GM21717 (cell line): ENCODE measurements around the gene UBE2S.
"Not testable (repeated sequence)": the region's sequence is repeated elsewhere in the genome, so short reads cannot be mapped to it uniquely, and the experiment has no call there.

ENCODE experiments used
- ATAC-seq: cut with Tn5 transposase; IDR thresholded peaks from one replicate; pipeline ENCODE4 v1.9.1; 2021; ENCODE audit warnings: mild to moderate bottlenecking, moderate library complexity; ENCODE audit not compliant: unreplicated experiment

Gene UBE2S

DNA sequence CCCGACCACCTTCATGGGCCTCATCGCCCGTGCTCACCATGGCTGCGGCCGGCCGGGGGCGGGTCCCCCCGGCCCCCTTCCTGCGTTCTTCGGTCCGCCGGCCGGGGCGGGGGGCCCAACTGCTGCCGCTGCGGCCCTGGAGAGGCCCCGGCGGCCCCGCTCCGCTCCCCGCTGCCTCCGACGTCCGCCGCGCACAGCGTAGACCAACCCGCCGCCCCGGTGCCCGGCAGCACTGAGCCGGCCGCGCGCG, at the start of gene UBE2S:
UBE2S (minus strand) TSS at position 239 of the 250 bp plus-strand sequence; CDS start at position 40, 199 bp downstream.
- ATAC-seq = not testable (repeated sequence)

DNA sequence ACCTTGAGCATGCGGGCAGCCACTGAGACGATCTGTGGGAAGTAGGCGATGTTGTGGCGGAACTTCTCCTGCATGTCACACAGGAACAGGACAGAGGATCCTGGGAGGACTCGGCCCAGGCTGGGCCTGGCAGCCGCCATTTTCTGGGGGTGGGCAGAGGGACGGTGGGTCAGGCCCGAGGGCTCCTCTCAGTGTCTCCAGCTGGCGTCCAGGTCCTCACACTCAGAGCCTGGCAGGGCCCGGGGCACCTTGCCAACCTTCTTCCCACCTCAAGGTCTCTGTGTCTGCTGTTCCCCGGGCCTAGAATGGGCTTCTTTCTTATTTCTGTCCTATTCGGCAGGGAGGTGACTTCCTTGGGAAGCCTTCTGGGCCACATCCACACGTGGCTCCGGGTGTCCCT, 48.8 kb upstream of the UBE2S start:
- ATAC-seq = no peak

DNA sequence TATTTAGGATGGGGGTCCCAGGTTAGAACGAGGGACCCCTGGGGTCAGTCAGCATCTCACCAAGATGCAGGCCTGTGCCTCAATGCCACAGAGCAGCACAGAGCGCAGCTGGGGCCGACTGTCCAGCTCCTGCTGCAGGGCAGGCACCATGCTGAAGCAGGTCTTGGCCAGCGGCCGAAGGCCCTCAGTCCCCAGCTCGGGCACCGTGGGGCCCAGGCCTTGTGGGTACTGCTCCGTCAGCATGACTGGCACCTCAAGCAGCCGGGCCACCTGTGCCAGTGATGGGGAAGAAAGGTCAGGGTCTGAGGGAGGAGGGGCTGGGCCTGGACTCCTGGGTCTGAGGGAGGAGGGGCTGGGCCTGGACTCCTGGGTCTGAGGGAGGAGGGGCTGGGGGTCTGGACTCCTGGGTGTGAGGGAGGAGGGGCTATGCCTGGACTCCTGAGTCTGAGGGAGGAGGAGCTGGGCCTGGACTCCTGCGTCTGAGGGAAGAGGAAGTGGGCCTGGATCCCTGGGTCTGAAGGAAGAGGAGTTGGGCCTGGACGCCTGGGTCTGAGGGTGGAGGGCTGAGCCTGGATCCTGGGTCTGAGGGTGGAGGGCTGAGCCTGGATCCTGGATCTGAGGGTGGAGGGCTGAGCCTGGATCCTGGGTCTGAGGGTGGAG, 48.1 kb upstream of the UBE2S start:
- ATAC-seq = no peak

DNA sequence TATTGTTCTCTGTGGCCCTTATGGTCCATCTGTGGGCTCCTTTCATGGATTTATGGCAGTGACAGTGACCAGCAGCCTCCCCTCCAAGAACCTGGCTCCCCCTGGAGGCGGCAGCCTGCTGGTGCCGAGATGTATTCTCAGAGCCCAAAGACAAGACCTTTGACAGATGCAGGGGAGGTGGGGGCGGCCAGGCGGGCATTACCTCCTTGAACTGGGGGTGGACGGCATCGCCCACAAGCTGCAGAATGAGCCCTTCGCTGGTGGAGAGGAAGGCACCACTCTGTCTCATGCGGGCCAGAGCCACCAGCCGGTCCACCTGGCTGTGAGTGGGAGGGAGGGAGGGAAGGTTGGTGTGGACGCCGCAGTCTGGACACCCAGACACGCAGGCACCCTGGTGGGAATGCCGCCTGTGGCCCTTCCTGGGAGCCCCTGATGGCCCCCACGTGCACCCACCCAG, 47.2 kb upstream of the UBE2S start:
- ATAC-seq = no peak

DNA sequence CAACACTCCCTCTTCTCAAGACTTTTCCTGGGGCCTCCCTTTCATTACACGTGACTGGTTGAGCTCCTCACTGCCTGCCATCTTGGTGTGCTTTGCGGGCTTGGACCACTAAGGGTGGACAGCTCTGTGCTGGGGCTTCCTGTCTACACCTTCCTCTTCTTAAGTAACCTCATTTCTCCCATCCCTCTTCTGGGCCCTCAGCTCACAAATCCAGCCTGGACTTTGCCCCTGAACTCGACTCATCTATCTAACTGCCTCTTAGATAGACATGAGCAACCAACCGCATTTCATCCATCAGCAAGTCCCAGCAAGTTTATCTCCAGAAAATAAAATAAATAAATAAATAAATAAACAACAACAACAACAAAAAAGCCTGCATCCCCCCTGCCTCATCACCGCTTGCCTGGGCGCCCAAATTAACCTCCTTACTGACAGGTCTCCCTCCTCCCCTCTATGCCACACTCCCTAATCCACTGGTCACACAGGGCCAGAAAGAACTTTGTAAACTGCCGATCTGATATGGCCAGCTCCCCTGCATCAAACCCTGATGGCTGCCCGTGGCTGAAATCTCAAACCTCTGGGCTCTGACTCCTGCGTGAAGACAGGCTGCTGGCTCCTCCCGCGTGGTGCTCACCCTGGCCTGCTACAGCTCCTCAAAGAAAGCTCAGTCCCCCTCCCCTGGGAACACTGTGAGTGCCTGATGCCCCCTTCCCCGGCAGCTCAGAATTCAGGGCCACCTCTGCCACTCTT, 46.1 kb upstream of the UBE2S start:
- no peak for ATAC-seq

DNA sequence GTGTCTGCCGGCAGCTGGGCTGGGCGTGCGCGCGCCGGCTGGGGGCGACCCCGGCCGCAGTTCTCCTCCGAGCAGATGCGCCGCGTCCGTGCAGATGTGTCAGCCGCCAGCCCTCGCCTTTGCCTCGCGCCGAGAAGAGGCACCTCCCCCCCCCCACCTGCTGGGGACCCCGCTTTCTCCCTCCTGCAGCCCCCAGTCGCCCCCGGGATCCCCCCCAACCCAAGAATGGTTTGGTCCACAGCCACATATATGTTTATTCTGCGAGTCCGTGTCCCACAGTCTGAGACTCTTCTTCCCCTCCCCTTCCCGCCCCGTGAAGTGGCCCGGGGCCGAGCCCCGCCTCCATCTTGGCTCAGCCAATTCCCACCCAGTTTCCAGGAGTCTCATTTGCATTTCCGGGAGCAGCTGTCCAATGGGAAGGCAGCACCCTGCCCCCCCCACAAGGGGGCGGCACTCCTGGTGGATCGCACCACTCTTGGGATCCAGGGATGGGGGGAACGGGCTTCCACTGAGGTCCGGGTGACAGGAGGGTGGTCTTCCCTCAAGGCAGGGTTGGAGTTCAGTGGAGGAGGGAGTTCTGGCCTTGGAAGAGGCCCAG, 45.3 kb upstream of the UBE2S start:
- no peak for ATAC-seq

DNA sequence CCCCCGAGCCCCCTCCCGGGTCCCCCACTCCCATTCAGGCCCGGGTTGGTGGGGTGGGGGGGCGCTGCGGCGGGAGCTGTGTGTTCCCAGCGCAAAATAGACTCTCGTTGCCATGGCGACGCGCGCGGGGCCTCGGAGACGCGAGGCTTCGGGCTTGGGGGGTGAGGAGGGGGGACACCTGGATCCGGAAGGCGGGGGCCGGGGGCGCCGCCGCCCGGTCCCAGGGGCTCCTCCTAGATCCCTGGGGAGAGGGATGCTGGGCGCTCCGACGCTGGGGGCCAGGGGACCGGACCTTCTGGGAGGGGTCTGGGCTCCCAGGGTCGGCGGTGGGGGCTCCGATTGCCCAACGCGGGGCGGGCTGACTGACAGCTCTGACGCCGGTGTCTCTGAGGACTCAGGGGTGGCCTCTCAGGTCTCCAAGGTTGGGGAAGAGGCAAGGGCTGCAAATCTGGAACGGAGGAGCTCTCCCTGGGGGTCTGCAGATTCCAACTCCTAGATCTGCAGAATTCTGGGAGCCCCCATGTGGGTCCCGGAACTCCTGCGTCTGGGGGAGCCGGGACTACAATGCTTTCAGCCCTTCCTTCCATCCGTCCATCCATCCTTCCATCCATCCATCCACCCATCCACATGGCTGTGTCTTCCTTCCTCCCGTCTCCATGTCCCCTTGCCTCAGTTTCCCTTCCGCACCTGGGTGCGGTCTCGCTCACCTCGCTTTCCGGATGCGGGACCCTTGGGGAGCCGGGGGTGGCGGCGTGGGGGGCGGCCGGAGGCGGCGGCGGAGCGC, 44.6 kb upstream of the UBE2S start:
- no peak for ATAC-seq

DNA sequence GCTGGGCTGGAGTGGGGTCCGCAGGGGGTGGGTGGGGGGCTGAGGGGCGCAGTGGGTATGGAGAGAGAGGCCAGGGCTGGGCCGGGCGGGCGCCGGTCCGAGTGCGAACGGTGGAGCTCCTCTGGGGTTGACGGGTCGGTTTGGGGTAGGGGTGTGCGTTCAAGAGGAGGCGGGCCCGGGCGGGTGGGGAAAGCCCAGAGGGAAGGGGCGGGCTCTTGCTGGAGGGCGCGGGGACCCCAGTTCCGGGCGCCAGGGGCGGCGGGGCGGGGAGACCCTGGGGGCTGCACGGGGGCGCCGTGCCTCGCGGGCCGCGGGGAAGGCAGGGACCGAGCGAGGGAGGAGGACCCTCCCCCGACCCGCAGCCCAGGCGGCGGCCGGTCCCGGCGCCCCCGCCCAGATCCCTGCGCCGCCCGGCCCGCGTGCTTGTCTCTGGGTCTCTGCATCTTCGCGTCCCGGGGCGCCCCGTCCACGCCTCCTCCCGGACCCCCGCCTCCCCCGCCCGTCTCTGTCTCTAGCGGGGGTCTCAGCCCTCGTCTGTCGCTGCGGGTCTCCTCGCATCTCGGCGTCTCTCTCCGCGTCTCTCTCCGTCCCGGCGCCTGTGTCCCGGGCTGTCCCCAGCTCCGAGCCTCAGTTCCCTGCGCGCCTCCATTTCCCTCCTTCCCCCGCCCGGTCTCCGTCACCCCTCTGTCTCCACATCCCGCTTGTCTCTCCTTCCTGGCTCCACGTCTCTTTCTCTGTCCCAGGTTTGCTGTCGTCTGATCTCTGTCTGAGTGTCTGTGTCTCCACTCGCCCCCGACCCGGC, 43.8 kb upstream of the UBE2S start:
- no peak for ATAC-seq

DNA sequence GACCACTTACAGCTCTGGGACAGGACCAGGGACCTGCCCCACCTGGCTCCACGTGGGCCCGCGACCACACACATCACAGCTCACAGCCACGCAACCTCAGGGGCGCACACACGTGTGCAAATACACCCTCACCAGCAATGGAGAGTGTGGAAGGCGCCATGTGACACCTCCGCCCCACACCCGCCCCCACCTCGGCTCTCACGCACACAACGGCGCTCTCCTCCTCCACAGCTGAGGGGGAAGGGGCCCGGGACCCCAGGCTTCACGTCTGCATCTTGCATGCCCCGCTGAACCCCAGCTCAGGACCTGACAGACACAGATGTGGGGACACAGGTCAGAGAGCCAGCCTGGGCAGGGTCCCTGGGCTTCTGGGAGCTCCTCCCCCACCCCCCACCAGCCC, 41.9 kb upstream of the UBE2S start:
- no peak for ATAC-seq

DNA sequence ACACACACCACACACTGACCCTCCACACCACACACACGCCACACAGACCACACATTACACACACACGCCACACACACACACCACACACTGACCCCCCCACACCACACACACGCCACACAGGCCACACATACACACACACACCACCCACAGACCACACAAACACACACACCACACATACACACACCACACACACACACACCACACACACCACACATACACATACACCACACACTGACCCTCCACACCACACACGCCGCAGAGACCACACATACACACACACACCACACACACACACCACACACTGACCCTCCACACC, 40.5 kb upstream of the UBE2S start:
- not testable (repeated sequence) for ATAC-seq

DNA sequence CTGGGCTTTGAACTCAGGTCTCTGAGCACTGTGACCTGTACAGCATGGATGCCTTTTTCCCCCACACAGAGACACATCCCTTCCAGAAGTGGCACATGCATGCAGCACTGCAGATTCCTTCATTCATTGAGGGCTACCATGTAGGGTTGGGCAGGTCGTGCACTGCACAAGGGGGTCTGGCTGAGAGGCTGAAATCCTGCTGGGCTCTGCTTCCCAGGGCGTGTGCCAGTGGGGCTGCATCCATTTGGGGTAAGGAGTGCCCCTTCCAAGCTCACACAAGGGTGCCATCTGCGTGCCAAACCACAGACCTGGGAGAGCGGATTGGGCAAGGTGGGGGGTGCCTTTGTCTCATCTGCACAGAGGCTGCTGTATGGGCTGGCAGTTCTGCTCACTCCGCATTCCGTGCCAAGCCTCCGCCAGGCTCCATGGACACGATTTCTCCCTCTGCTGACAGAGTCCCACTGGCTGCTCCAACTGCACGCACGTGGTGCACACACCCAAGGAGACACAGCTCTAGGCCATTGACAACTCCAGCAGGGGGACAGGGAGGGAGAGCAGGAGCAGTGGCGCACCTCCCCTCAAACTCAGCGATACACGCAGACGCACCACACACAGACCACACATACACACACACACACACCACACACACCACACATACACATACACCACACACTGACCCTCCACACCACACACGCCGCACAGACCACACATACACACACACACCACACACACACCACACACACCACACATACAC, 40.0 kb upstream of the UBE2S start:
- no peak for ATAC-seq

DNA sequence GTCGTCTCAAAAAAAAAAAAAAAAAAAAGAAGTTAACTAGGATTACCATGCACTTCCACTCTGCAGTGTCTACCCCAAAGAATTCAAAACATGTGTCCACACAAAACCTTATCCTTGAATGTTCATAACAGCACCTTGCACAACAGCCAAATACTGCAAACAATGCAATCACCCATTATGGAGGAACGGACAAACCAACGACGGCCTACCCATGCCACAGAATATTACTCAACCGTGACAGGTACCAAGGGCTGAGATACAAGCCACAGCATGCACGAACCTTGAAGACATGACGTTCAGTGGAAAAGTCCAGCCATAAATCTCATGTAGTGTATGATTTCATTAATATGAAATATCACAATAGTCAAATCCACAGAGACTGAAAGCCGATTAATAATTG, 38.5 kb upstream of the UBE2S start:
- no peak for ATAC-seq

DNA sequence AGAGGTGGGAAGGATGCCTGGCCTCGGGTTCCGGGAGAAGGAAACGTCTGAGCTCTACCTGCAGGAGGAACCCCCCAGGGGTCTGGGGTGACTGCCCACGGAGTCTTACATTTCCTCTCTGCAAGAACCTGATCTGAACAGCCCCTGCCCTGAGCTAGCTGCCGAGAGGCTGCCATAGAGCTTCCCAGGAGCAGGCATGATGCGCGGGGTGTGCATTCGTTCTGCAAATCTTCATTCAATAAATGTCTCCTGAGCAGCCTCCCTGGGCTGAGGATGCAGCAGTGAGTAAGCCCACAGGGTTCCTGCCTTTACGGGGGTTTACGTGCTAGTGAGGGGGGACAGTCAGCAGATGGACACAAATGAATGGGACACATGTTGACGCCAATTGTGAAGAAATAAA, 37.1 kb upstream of the UBE2S start:
- ATAC-seq = no peak

DNA sequence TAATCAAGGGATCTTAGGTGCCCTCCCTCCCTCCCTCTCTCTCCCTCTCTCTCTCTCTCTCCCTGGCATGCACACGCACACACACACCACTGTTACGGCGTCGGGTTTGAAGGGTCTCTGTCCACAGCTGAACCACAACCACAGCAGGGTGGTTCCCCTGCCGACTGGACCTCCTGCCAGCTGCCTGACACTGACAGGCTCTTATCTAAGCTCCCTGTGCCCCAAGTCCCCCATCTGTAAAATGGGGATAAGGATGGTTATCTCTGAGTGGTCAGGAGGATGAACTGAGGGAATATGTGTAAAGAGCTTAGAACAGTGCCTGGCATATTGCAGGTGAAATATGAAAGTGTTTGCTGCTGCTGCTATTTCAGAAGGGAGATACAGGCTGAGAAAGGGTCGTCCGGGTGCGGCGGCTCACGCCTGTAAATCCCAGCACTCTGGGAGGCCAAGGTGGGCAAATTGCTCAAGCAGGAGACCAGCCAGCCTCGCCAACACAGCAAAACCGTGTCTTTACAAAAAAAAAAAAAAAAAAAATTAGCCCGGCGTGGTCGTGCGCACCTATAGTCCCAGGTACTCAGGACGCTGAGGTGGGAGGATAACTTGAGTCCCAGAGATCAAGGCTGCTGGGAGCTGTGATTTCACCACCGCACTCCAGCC, 36.4 kb upstream of the UBE2S start:
- no peak for ATAC-seq

DNA sequence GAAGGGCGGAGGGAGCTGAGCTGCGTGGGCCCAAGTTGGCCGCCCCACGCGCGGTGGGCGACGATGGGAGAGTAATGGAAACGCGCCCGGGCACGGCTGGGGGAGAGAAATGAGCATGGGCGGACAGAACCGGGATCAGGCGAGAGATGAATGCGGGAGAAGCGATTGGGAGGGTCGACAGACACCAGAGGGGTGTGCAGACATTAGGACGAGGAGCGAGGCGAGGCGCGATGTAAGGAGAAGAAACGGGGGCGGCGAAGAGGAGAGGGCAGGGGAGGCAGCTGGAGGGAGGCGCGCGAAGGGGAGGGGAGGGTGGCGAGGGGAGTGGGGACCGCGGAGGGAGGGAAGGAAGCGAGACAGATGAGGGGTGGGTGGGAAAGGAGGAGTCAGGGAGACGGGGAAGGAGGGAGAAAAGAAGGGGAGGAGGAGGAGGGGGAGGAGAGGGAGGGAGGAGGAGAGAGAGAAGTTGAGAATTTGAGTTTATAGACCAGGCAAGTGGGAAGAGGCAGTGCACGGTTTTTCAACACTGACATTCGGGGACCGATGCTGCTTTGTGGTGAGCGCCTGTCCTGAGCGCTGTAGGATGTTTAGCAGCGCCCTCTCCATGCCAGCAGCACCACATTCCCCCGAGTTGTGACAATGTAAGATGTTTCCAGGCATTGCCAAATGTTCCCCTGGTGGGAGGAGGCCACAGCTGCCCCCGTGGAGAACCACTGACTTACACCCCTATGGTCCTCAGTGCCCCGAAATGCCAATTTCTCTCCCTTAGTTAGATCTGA, 35.6 kb upstream of the UBE2S start, which contains the start of gene SHISA7:
SHISA7 (minus strand) TSS at position 256 of the 779 bp plus-strand sequence. CDS start 437 bp downstream, outside the sequence.
- ATAC-seq = no peak

DNA sequence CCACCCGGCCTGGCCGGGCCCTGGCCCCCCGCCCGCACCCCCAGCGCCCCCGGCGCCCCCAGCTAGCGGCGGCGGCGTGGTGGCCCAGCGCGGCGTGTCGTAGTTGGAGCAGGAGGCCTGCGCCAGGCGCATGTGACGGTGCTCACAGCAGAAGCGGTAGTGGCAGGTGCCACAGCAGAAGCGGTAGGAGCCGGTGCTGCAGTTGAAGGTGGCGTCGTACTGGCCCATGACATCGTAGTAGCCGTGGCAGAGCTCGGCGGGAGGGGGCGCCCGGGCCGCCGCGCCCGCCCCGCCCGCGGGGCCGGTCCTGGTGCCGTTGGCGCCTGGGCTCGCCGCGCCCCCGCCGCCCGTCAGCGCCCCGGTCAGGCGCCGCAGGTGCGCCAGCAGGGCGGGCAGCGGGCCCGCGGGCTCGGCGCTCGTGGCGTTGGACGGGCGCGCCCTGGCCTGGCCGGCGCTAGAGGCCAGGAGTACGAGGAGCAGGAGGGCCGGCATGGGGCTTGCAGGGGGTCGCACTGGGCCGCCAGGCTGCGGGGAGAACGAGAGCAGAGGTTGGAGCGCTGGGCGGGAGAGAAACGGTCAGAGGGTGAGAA, 34.9 kb upstream of the UBE2S start:
- ATAC-seq = no peak

DNA sequence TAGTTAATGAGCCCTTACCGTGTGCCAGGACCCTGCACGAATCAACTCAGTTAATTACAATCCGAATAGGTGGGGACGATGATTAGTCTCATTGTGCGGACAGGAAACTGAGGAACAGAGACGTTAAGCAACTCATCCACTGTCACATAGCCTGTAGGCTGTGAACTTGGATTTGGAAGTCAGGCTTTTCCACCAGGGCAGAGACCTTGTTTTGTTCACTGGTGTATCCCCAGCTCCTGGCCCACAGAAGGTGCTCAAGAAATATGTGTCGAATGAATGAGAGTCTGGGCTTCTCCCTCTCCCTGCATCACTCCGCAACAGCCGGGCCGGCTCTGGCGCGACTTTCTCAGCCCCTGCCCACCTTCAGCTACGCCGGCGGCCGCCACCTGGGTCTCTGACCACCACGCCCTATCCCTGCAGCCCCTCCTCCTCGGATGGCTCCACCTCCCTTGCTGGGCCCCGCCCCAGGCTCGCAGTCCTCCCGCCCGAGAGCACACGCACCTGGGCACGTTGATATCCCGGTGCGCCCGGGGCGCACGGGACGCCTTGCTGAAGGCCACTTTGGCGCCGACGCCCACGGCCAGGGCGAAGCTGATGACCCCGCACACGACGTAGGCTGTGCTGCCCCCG, 34.2 kb upstream of the UBE2S start:
- ATAC-seq = no peak

DNA sequence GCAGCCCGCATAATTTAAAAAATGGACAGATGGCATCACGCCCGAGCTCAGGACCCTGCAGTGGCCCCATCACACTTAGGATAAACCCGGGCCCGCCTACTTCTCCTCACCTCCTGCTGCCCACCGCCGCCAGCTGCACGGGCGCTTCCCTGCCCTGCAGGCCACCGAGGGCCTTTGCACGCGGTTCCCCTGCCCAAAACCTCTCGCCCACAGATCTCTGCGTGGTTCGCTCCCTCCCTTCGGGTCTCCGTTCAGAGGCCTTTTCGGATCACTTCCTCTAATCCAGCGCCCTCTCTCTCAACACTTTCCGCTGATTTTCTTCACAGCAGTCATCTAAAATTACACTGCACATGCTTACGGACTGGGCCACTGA, 33.7 kb upstream of the UBE2S start:
- ATAC-seq = no peak
